HL-60 (cell line): ENCODE results near the gene EXOC1.

Source experiments
- CTCF ChIP-seq: IDR thresholded peaks from one replicate; pipeline ENCODE4 v1.5.1; 2011; ENCODE audit warnings: low read length, control low read depth, inconsistent platforms; ENCODE audit not compliant: insufficient read depth
- TF ChIP-seq, protein P1 (sequence below): IDR thresholded peaks from 2 replicates; pipeline ENCODE4 v1.6.1; 2012; ENCODE audit warnings: low read depth; ENCODE audit not compliant: insufficient replicate concordance

- no peak for TF ChIP-seq CTCF
- TF ChIP-seq, protein P1, sequence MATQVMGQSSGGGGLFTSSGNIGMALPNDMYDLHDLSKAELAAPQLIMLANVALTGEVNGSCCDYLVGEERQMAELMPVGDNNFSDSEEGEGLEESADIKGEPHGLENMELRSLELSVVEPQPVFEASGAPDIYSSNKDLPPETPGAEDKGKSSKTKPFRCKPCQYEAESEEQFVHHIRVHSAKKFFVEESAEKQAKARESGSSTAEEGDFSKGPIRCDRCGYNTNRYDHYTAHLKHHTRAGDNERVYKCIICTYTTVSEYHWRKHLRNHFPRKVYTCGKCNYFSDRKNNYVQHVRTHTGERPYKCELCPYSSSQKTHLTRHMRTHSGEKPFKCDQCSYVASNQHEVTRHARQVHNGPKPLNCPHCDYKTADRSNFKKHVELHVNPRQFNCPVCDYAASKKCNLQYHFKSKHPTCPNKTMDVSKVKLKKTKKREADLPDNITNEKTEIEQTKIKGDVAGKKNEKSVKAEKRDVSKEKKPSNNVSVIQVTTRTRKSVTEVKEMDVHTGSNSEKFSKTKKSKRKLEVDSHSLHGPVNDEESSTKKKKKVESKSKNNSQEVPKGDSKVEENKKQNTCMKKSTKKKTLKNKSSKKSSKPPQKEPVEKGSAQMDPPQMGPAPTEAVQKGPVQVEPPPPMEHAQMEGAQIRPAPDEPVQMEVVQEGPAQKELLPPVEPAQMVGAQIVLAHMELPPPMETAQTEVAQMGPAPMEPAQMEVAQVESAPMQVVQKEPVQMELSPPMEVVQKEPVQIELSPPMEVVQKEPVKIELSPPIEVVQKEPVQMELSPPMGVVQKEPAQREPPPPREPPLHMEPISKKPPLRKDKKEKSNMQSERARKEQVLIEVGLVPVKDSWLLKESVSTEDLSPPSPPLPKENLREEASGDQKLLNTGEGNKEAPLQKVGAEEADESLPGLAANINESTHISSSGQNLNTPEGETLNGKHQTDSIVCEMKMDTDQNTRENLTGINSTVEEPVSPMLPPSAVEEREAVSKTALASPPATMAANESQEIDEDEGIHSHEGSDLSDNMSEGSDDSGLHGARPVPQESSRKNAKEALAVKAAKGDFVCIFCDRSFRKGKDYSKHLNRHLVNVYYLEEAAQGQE: no peak
Measured at GRCh38 chr4:55819634-55820033, 33.8 kb upstream of the EXOC1 start, which contains the start of gene EXOC1L.
